Right lobe of liver (tissue), 4 donors: ENCODE measurements around the gene SEC24D.

Experiments used
- POLR2A ChIP-seq: fragments of 450-650 bp; IDR thresholded peaks from one replicate; pipeline ENCODE4 v1.6.1; 2017; ENCODE audit warnings: antibody characterized with exemption, mild to moderate bottlenecking
- TF ChIP-seq, protein P1 (sequence below), 4 donors: fragments of 200-600 bp in 3 of 4; fragments of 450-650 bp in 1 of 4; IDR thresholded peaks; one replicate each; pipeline versions ENCODE4 v1.5.1 to v1.8.0; 2016 to 2022; ENCODE audit warnings: antibody characterized with exemption in 4 of 4, mild to moderate bottlenecking in 2 of 4
- donor health status: DM: no; HTN: no; CAD: no.
- donor health status: DM: no; HTN: no; CAD: no.
- donor health status: DM: no; HTN: yes; CAD: no.

DNA sequence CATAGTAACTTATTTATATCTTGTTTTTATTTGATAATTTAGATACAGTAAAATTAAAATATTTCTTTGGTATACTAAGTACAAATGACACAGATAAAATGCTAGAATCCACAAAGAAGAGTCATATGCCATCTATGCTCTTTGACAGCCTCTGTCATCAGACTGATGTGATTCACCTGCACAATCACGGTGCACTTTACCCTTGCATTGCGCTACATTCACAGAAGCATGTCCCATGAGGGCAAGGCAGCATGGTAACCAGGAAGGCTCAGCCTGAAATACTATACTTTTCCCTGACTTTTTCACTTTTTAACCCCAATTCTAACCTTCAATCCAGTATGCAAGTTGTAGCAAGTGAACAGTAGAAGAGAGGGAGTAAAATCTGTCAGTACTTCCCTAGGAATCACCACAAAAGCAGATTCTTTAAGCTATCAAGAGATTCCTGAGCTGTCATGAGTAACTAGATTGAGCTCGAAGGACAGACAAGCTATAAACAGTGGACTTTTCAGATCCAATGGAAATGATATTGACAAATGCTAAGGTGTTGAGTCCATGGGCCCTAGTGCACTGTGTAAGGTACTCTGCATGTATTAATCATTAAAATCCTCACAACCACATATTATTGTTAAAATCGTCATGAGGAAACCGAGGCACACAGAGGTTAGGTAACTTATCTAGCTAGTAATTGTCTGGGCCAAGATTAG is 14.2 kb downstream of the SEC24D start:
- TF ChIP-seq, protein P1, sequence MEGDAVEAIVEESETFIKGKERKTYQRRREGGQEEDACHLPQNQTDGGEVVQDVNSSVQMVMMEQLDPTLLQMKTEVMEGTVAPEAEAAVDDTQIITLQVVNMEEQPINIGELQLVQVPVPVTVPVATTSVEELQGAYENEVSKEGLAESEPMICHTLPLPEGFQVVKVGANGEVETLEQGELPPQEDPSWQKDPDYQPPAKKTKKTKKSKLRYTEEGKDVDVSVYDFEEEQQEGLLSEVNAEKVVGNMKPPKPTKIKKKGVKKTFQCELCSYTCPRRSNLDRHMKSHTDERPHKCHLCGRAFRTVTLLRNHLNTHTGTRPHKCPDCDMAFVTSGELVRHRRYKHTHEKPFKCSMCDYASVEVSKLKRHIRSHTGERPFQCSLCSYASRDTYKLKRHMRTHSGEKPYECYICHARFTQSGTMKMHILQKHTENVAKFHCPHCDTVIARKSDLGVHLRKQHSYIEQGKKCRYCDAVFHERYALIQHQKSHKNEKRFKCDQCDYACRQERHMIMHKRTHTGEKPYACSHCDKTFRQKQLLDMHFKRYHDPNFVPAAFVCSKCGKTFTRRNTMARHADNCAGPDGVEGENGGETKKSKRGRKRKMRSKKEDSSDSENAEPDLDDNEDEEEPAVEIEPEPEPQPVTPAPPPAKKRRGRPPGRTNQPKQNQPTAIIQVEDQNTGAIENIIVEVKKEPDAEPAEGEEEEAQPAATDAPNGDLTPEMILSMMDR (IDR thresholded peaks at IDR 0.05): no peak
- TF ChIP-seq POLR2A: peak; percentile 64
